ENCODE measurements around the gene KRTAP10-6.
"Not testable (repeated sequence)": the region's sequence is repeated elsewhere in the genome, so short reads cannot be mapped to it uniquely, and the experiment has no call there.

Gene KRTAP10-6

GRCh38 chr21:44552681-44553080, 39.6 kb downstream of the KRTAP10-6 start:
- Histone ChIP-seq H3K27me3 (ENCODE audit: control insufficient read depth, insufficient read depth, low read length) (no peaks in the 10 kb centered on the region), H3K9ac (no peak overlapping the region), H3K4me1 (no peaks in the 10 kb centered on the region), H3K27ac (no peak overlapping the region), H3K9me3 (ENCODE audit: control insufficient read depth, low read length) (no peaks in the 10 kb centered on the region), H3K36me3 (ENCODE audit: control insufficient read depth, insufficient read depth, low read length) (no peaks in the 10 kb centered on the region), H3K4me2 (ENCODE audit: low read length) (no peak overlapping the region), H3K4me3 (ENCODE audit: low read depth, low read length) (no peak overlapping the region), H2AFZ (no peak overlapping the region), H3K79me2 (no peaks in the 10 kb centered on the region)
- TF ChIP-seq CTCF (IDR thresholded peaks at IDR 0.05): no peak

GRCh38 chr21:44552136-44552535, 40.2 kb downstream of the KRTAP10-6 start:
- no peak overlapping the region for H2AFZ ChIP-seq
- no peak overlapping the region for H3K9ac ChIP-seq
- no peaks in the 10 kb centered on the region for H3K4me1 ChIP-seq
- no peak overlapping the region for H3K4me3 ChIP-seq (ENCODE audit: low read depth, low read length)
- no peak overlapping the region for H3K27ac ChIP-seq
- no peaks in the 10 kb centered on the region for H3K9me3 ChIP-seq (ENCODE audit: control insufficient read depth, low read length)
- H3K36me3 ChIP-seq (ENCODE audit: control insufficient read depth, insufficient read depth, low read length): no peaks in the 10 kb centered on the region
- TF ChIP-seq CTCF (IDR thresholded peaks at IDR 0.05): no peak
- no peaks in the 10 kb centered on the region for H3K79me2 ChIP-seq
- H3K27me3 ChIP-seq (ENCODE audit: control insufficient read depth, insufficient read depth, low read length): no peaks in the 10 kb centered on the region
- no peak overlapping the region for H3K4me2 ChIP-seq (ENCODE audit: low read length)

- no peaks in the 10 kb centered on the region for H3K9me3 ChIP-seq (ENCODE audit: control insufficient read depth, low read length)
- H3K4me3 ChIP-seq (ENCODE audit: low read depth, low read length): no peak within 1 kb of the TSS
- no peaks in the 10 kb centered on the region for H3K27me3 ChIP-seq (ENCODE audit: control insufficient read depth, insufficient read depth, low read length)
- H3K79me2 ChIP-seq: no peaks in the 10 kb centered on the region
- no peaks in the 10 kb centered on the region for H3K4me1 ChIP-seq
- no peak within 1 kb of the TSS for H3K4me2 ChIP-seq (ENCODE audit: low read length)
- no peak within 1 kb of the TSS for H2AFZ ChIP-seq
- H3K9ac ChIP-seq: no peak within 1 kb of the TSS
- TF ChIP-seq CTCF (IDR thresholded peaks at IDR 0.05): no peak
- no peak within 1 kb of the TSS for H3K27ac ChIP-seq
- no peaks in the 10 kb centered on the region for H3K36me3 ChIP-seq (ENCODE audit: control insufficient read depth, insufficient read depth, low read length)
Measured at GRCh38 chr21:44551340-44551961, 40.9 kb downstream of the KRTAP10-6 start, which contains the start of gene KRTAP10-2. Gene KRTAP10-2, minus strand, starts transcription at chr21:44551505. Its CDS starts 47 bp downstream, at chr21:44551458.

- H3K27me3 ChIP-seq (ENCODE audit: control insufficient read depth, insufficient read depth, low read length): no peaks in the 10 kb centered on the region
Measured at GRCh38 chr21:44550807-44551206, 41.5 kb downstream of the KRTAP10-6 start.

GRCh38 chr21:44550285-44550684, 42.0 kb downstream of the KRTAP10-6 start:
- not testable (repeated sequence) for H3K4me3 ChIP-seq (ENCODE audit: low read depth, low read length); H3K9me3 ChIP-seq (ENCODE audit: control insufficient read depth, low read length); H3K4me2 ChIP-seq (ENCODE audit: low read length); H3K4me1 ChIP-seq; H3K27me3 ChIP-seq (ENCODE audit: control insufficient read depth, insufficient read depth, low read length); H2AFZ ChIP-seq; H3K79me2 ChIP-seq; H3K36me3 ChIP-seq (ENCODE audit: control insufficient read depth, insufficient read depth, low read length); H3K9ac ChIP-seq; H3K27ac ChIP-seq

More at GRCh38 chr21:44550807-44551206, 41.5 kb downstream of the KRTAP10-6 start:
- Histone ChIP-seq H3K4me2 (ENCODE audit: low read length) (no peak overlapping the region), H3K79me2 (no peaks in the 10 kb centered on the region), H3K36me3 (ENCODE audit: control insufficient read depth, insufficient read depth, low read length) (no peaks in the 10 kb centered on the region), H3K9me3 (ENCODE audit: control insufficient read depth, low read length) (no peaks in the 10 kb centered on the region), H2AFZ (no peak overlapping the region), H3K4me3 (ENCODE audit: low read depth, low read length) (no peak overlapping the region), H3K4me1 (no peaks in the 10 kb centered on the region), H3K27ac (no peak overlapping the region), H3K9ac (no peak overlapping the region)
- no peak for TF ChIP-seq CTCF (IDR thresholded peaks at IDR 0.05)

Measured in parathyroid adenoma (tissue), 2 donors.